Fibroblast of the conjunctiva (primary cell): ENCODE results near the gene DNAJC21.
A peak's percentile ranks its signal among the peaks of the same experiment; 100 is the strongest.
"Not testable (repeated sequence)": the region's sequence is repeated elsewhere in the genome, so short reads cannot be mapped to it uniquely, and the experiment has no call there.

Source experiments
- DNase-seq: peaks from one replicate; pipeline ENCODE4 v3.0.0-alpha.2; 2010; ENCODE audit warnings: low read depth

Gene DNAJC21

GRCh38 chr5:34929134-34929719, at the start of gene DNAJC21:
Gene DNAJC21 (plus strand): TSS chr5:34929559. CDS start chr5:34929820, 261 bp downstream.
- DNase-seq = peak; percentile 92

GRCh38 chr5:34881246-34881645, 48.1 kb upstream of the DNAJC21 start:
- DNase-seq = no peak

- no peak for DNase-seq
Observed at GRCh38 chr5:34886392-34887119, 42.8 kb upstream of the DNAJC21 start.

GRCh38 chr5:34889394-34889793, 40.0 kb upstream of the DNAJC21 start:
- DNase-seq = no peak

GRCh38 chr5:34891981-34892380, 37.4 kb upstream of the DNAJC21 start:
- DNase-seq = peak; percentile 96

GRCh38 chr5:34892414-34892813, 36.9 kb upstream of the DNAJC21 start:
- DNase-seq = no peak

- no peak for DNase-seq
Observed at GRCh38 chr5:34894716-34895115, 34.6 kb upstream of the DNAJC21 start.

GRCh38 chr5:34895641-34896419, 33.5 kb upstream of the DNAJC21 start:
- DNase-seq = peak; percentile 8

- DNase-seq = no peak
Observed at GRCh38 chr5:34897646-34898045, 31.7 kb upstream of the DNAJC21 start.

- DNase-seq = peak; percentile 74
Observed at GRCh38 chr5:34898258-34898895, 31.0 kb upstream of the DNAJC21 start.

GRCh38 chr5:34899066-34899465, 30.3 kb upstream of the DNAJC21 start:
- no peak for DNase-seq

- no peak for DNase-seq
Observed at GRCh38 chr5:34900652-34901051, 28.7 kb upstream of the DNAJC21 start.

GRCh38 chr5:34903260-34903659, 26.1 kb upstream of the DNAJC21 start:
- DNase-seq = no peak

GRCh38 chr5:34905564-34905963, 23.8 kb upstream of the DNAJC21 start:
- no peak for DNase-seq

- no peak for DNase-seq
Observed at GRCh38 chr5:34913072-34913471, 16.3 kb upstream of the DNAJC21 start.

GRCh38 chr5:34914671-34915138, 14.7 kb upstream of the DNAJC21 start:
- DNase-seq = no peak

GRCh38 chr5:34915139-34915855, 14.1 kb upstream of the DNAJC21 start, which contains the start of the genes BRIX1 and RAD1:
Gene BRIX1 (plus strand): TSS chr5:34915711. CDS start chr5:34915739, 28 bp downstream.
Gene RAD1 (minus strand): TSS chr5:34915504. CDS start chr5:34914892, 612 bp downstream.
- peak; percentile 92 for DNase-seq

- DNase-seq = no peak
Observed at GRCh38 chr5:34915856-34916192, 13.5 kb upstream of the DNAJC21 start.

GRCh38 chr5:34916518-34916917, 12.8 kb upstream of the DNAJC21 start:
- DNase-seq = no peak

- no peak for DNase-seq
Observed at GRCh38 chr5:34918025-34918424, 11.3 kb upstream of the DNAJC21 start.

- no peak for DNase-seq
Observed at GRCh38 chr5:34919077-34919476, 10.3 kb upstream of the DNAJC21 start.

- DNase-seq = not testable (repeated sequence)
Observed at GRCh38 chr5:34923256-34923655, 6.1 kb upstream of the DNAJC21 start.
